Heart left ventricle (tissue), 13 donors: ENCODE data around the gene KCNQ2.

Source experiments
- CTCF ChIP-seq, 12 donors: fragments of 200-600 bp; sonication (generic) in 4 of 12; IDR thresholded peaks; one replicate each; pipeline versions ENCODE4 v1.5.0 to v1.8.0; 2018 to 2022; ENCODE audit warnings: antibody characterized with exemption in 12 of 12, mild to moderate bottlenecking in 5 of 12
- POLR2A ChIP-seq, 2 donors: fragments of 450-650 bp; IDR thresholded peaks; one replicate each; pipeline ENCODE4 v1.6.1; 2017; ENCODE audit warnings: antibody characterized with exemption in 2 of 2, mild to moderate bottlenecking in 2 of 2, moderate library complexity in 2 of 2
- donor health status: ischemic (EF 13 %, LVEDD 7.1; RV severe dilation, severe dysfunction).
- donor health status: DM: no; HTN: yes; CAD: no.
- donor health status: DM: no; HTN: no; CAD: no.
- donor health status: ischemic (EF 25% LVEDD 6.9; RV normal size, moderate dysfunction).
- donor health status: ischemic (EF 25% LVEDD 5.7; RV mildly dilated, moderate dysfunction).
- donor health status: ischemic (EF 35%, LVEDD 5.7; RV mildly dilated, moderate dysfunction).
- donor health status: nonischemic (EF 11% LVEDD 7.7; RV severe dilation, severe dysfunction).
- donor health status: DM: yes; HTN: yes; CAD: no.
- donor health status: PGD.
- donor health status: ischemic (EF 29% LVEDD 5.4; RV normal size, mild dysfunction).
- donor health status: nonischemic (EF 23%, LVEDD 6.1; RV moderate dilation, normal function).

DNA sequence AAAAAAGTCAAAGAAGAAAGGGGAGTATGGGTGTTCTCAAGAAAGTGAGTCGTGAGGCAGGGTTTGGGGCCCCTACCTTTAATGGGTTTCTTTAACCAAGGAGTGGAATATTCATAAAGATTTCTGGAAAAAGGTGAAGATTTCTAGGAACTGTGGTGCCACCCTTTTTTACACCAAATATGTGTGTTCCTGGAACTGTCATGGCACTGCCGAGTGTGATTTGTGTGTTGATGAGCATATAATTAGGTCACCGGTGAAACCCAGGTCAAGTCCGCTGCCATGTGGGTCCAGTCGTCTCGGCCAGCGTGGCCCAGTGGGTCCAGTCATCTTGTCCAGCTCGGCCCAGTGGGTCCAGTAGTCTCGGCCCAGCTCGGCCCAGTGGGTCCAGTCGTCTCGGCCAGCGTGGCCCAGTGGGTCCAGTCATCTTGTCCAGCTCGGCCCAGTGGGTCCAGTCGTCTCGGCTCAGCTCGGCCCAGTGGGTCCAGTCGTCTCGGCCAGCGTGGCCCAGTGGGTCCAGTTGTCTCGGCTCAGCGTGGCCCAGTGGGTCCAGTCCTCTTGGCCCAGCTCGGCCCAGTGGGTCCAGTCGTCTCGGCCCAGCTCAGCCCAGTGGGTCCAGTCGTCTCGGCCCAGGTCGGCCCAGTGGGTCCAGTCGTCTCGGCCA is 34.8 kb upstream of the KCNQ2 start:
- no peak for TF ChIP-seq POLR2A (IDR thresholded peaks at IDR 0.05)
- no peak for TF ChIP-seq CTCF (IDR thresholded peaks at IDR 0.05)
